HG03354 (cell line): ENCODE data around the gene C6orf120.

ENCODE experiments used
- ATAC-seq: cut with Tn5 transposase; IDR thresholded peaks from one replicate; pipeline ENCODE4 v1.9.1; 2021; ENCODE audit warnings: mild to moderate bottlenecking; ENCODE audit not compliant: unreplicated experiment, poor library complexity, severe bottlenecking

The C6orf120 gene

GRCh38 chr6:169723200-169723909, 21.4 kb downstream of the C6orf120 start:
- peak; percentile 42 for ATAC-seq

- peak; percentile 49 for ATAC-seq
Observed at GRCh38 chr6:169723991-169724493, 22.1 kb downstream of the C6orf120 start.

GRCh38 chr6:169724494-169725124, 22.7 kb downstream of the C6orf120 start, which contains the start of gene PHF10:
TSS of gene PHF10 (minus strand) at chr6:169724500. CDS start at chr6:169723931, 569 bp downstream.
- ATAC-seq: peak; percentile 47

GRCh38 chr6:169725125-169726048, 23.5 kb downstream of the C6orf120 start:
- ATAC-seq: peak; percentile 17

- no peak for ATAC-seq
Observed at GRCh38 chr6:169726049-169726400, 24.1 kb downstream of the C6orf120 start.

GRCh38 chr6:169726963-169727362, 25.0 kb downstream of the C6orf120 start:
- no peak for ATAC-seq

- no peak for ATAC-seq
Observed at GRCh38 chr6:169729961-169730360, 28.0 kb downstream of the C6orf120 start.

GRCh38 chr6:169738204-169738975, 36.5 kb downstream of the C6orf120 start:
- ATAC-seq: no peak

GRCh38 chr6:169738976-169739529, 37.1 kb downstream of the C6orf120 start:
- ATAC-seq: no peak

GRCh38 chr6:169741344-169741743, 39.4 kb downstream of the C6orf120 start:
- ATAC-seq: no peak

- ATAC-seq: no peak
Observed at GRCh38 chr6:169745405-169745804, 43.5 kb downstream of the C6orf120 start.

- no peak for ATAC-seq
Observed at GRCh38 chr6:169746556-169746955, 44.6 kb downstream of the C6orf120 start.

- ATAC-seq: peak; percentile 95
Observed at GRCh38 chr6:169751242-169752073, 49.5 kb downstream of the C6orf120 start, which contains the start of the genes DYNLT2 and ERMARD. TSS of gene DYNLT2 (minus strand) at chr6:169751572. CDS start at chr6:169751458, 114 bp downstream. TSS of gene ERMARD (plus strand) at chr6:169751622. CDS start at chr6:169751658, 36 bp downstream.

- ATAC-seq: peak; percentile 2
Observed at GRCh38 chr6:169752074-169752623, 50.2 kb downstream of the C6orf120 start.
